Loucy (cell line): ENCODE data around the gene DNM2.

Source experiments
- H2AFZ ChIP-seq: fragments of 200-600 bp; sonication (generic); 2 replicates; pipeline ENCODE4 v1.6.0; 2016; ENCODE audit warnings: antibody characterized with exemption, mild to moderate bottlenecking, low read length, moderate library complexity
- H3F3A ChIP-seq: fragments of 200-600 bp; 2 replicates; pipeline ENCODE4 v1.6.0; 2016; ENCODE audit warnings: antibody characterized with exemption, low read depth, mild to moderate bottlenecking
- H3K27me3 ChIP-seq: fragments of 200-600 bp; sonication (generic); 2 replicates; pipeline ENCODE4 v1.6.1; 2014; ENCODE audit warnings: low read length, mild to moderate bottlenecking; ENCODE audit not compliant: insufficient read depth, poor library complexity, severe bottlenecking
- H3K36me3 ChIP-seq: fragments of 200-600 bp; sonication (generic); 2 replicates; pipeline ENCODE4 v1.6.1; 2016; ENCODE audit warnings: low read length; ENCODE audit not compliant: insufficient read depth
- H3K4me1 ChIP-seq: fragments of 200-600 bp; sonication (generic); 2 replicates; pipeline ENCODE4 v1.5.1; 2014; ENCODE audit warnings: low read length, mild to moderate bottlenecking; ENCODE audit not compliant: insufficient read depth, poor library complexity, severe bottlenecking
- H3K4me2 ChIP-seq: fragments of 200-600 bp; sonication (generic); 2 replicates; pipeline ENCODE4 v1.6.0; 2014; ENCODE audit warnings: antibody characterized with exemption, low read length, low read depth, mild to moderate bottlenecking; ENCODE audit not compliant: poor library complexity, severe bottlenecking
- H3K4me3 ChIP-seq: fragments of 200-600 bp; sonication (generic); 2 replicates; pipeline ENCODE4 v1.5.1; 2014; ENCODE audit warnings: low read length, mild to moderate bottlenecking, mixed read lengths; ENCODE audit not compliant: poor library complexity, severe bottlenecking
- H3K79me2 ChIP-seq: fragments of 200-600 bp; sonication (generic); 2 replicates; pipeline ENCODE4 v1.6.1; 2014; ENCODE audit warnings: low read length; ENCODE audit not compliant: insufficient read depth
- H3K9ac ChIP-seq: fragments of 200-600 bp; sonication (generic); 2 replicates; pipeline ENCODE4 v1.6.0; 2014; ENCODE audit warnings: mild to moderate bottlenecking, low read depth, low read length, moderate library complexity; ENCODE audit not compliant: poor library complexity, severe bottlenecking
- H3K9me2 ChIP-seq: fragments of 200-600 bp; sonication (generic); replicated peaks from 2 replicates; pipeline ENCODE4 v1.6.1; 2016; ENCODE audit warnings: low read depth, low read length, mixed read lengths
- H3K9me3 ChIP-seq: fragments of 200-600 bp; sonication (generic); 2 replicates; pipeline ENCODE4 v1.6.1; 2014; ENCODE audit warnings: mild to moderate bottlenecking, antibody characterized with exemption, low read length, low read depth; ENCODE audit not compliant: insufficient read depth
- H4K20me1 ChIP-seq: fragments of 200-600 bp; sonication (generic); 2 replicates; pipeline ENCODE4 v1.6.0; 2014; ENCODE audit warnings: antibody characterized with exemption, low read length, mild to moderate bottlenecking; ENCODE audit not compliant: insufficient read depth, poor library complexity, severe bottlenecking
- EZH2phosphoT487 ChIP-seq: fragments of 200-600 bp; IDR thresholded peaks from 2 replicates; pipeline ENCODE4 v1.6.1; 2018; ENCODE audit warnings: antibody characterized with exemption, mild to moderate bottlenecking, moderate library complexity, borderline replicate concordance
- TF ChIP-seq, protein P1 (sequence below): fragments of 200-600 bp; sonication (generic); conservative IDR thresholded peaks from 2 replicates; pipeline ENCODE4 v1.5.1; 2014; ENCODE audit warnings: mild to moderate bottlenecking, antibody characterized with exemption, low read length

Gene DNM2

GRCh38 chr19:10830931-10831779 is 113.3 kb downstream of the DNM2 start:
- Histone ChIP-seq H3K9ac (no peak overlapping the region), H3K27me3 (no peaks in the 10 kb centered on the region), H3K79me2 (no peaks in the 10 kb centered on the region; the same call in 1 of the 2 replicates), H2AFZ (no peak overlapping the region), H3K9me2 (no peaks in the 10 kb centered on the region), H3K36me3 (peaks cover 47% of the 10 kb centered on the region; the same call in 1 of the 2 replicates), H3K4me1 (peaks cover 6% of the 10 kb centered on the region), H3K4me3 (no peak overlapping the region), H3F3A (no peaks in the 10 kb centered on the region; the same call in 1 of the 2 replicates), H3K4me2 (no peak overlapping the region), H4K20me1 (peaks cover 7% of the 10 kb centered on the region), H3K9me3 (no peaks in the 10 kb centered on the region)
- no peak for TF ChIP-seq EZH2phosphoT487
- TF ChIP-seq, protein P1, sequence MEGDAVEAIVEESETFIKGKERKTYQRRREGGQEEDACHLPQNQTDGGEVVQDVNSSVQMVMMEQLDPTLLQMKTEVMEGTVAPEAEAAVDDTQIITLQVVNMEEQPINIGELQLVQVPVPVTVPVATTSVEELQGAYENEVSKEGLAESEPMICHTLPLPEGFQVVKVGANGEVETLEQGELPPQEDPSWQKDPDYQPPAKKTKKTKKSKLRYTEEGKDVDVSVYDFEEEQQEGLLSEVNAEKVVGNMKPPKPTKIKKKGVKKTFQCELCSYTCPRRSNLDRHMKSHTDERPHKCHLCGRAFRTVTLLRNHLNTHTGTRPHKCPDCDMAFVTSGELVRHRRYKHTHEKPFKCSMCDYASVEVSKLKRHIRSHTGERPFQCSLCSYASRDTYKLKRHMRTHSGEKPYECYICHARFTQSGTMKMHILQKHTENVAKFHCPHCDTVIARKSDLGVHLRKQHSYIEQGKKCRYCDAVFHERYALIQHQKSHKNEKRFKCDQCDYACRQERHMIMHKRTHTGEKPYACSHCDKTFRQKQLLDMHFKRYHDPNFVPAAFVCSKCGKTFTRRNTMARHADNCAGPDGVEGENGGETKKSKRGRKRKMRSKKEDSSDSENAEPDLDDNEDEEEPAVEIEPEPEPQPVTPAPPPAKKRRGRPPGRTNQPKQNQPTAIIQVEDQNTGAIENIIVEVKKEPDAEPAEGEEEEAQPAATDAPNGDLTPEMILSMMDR = no peak

DNA sequence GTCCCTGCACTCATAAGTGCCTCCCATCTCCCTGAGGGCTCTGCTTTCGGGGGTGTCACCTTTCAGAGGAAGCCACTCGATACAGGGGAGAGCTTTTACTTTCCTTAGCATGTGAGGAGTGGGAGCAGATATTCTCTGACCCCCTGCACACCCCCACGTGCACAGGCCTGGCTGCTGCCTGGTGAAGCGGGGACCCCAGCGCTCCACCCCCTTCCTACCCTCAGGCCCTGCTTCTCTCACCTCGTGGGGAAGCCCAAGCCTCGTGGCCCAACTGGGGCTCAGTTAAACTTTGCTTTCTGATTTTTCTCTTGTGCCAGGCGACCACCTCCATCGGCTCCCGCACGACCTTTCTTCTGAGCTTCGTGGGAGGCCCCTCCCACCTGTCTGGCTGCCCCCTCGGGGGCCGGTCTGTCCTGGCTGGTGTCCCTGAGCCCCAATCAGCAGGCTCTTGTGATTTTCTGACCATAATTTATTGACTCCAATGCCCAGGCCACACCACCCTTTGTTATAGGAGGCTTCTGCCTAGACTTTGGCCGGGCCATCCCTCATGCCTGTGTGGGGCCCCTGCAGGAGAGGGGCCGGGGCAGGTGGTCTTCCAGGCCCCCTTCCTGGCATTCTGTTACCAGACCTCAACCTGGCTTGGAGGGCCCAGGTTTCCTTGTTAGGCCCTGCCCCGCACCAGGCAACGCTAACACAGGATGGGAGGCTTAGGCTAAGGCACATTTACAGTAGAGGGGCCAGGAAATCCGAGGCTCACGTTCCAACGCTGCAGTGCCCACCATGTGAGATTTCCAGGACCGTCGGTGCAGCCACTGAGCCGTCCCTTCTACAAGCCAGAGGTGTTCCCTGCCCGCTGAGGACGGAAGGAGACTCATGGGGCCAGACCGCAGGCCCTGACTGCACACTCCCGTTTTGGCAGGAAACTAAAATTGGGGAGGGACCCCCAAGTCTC is 114.4 kb downstream of the DNM2 start:
- H3K9ac ChIP-seq = no peak overlapping the region
- H3K4me1 ChIP-seq = peaks cover 14% of the 10 kb centered on the region
- no peaks in the 10 kb centered on the region for H3K27me3 ChIP-seq
- no peaks in the 10 kb centered on the region for H3K9me3 ChIP-seq
- H3K36me3 ChIP-seq = peaks cover 37% of the 10 kb centered on the region; the same call in 1 of the 2 replicates
- no peak overlapping the region for H2AFZ ChIP-seq
- H4K20me1 ChIP-seq = peaks cover 7% of the 10 kb centered on the region
- H3K79me2 ChIP-seq = no peaks in the 10 kb centered on the region; the same call in none of the 2 replicates
- H3K4me2 ChIP-seq = no peak overlapping the region
- no peaks in the 10 kb centered on the region; the same call in 1 of the 2 replicates for H3F3A ChIP-seq
- TF ChIP-seq EZH2phosphoT487 = no peak
- TF ChIP-seq, protein P1 = no peak
- no peaks in the 10 kb centered on the region for H3K9me2 ChIP-seq
- H3K4me3 ChIP-seq = no peak overlapping the region

DNA sequence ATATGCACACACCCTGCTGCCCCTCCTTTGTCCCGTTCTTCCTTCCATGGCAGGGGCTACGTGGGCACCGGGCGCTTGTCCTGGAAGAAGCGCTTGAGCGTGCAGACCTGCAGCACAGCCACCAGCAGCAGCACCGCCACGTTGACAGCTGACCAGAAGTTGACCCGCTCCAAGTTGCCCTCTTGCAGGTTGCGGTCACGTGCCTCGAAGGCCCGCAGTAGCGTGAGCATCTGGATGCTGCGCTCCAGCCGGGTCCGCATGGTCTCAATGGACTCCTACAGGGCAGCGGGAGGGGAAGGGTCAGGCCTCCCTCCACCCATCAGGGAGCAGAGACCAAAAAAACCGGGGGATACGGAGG is 115.0 kb downstream of the DNM2 start:
- Histone ChIP-seq H3K79me2 (no peaks in the 10 kb centered on the region; the same call in none of the 2 replicates), H3F3A (no peaks in the 10 kb centered on the region; the same call in 1 of the 2 replicates), H3K9me2 (no peaks in the 10 kb centered on the region), H3K9ac (no peak overlapping the region), H3K4me3 (no peak overlapping the region), H3K27me3 (no peaks in the 10 kb centered on the region), H2AFZ (no peak overlapping the region), H3K36me3 (peaks cover 37% of the 10 kb centered on the region; the same call in 1 of the 2 replicates), H3K4me1 (peaks cover 14% of the 10 kb centered on the region), H4K20me1 (peaks cover 7% of the 10 kb centered on the region), H3K9me3 (no peaks in the 10 kb centered on the region), H3K4me2 (no peak overlapping the region)
- TF ChIP-seq, protein P1 = no peak
- TF ChIP-seq EZH2phosphoT487 = no peak
